Calu3 (cell line): ENCODE data around the gene LAG3. TPM values are rescaled to one million over a fixed set of nuclear protein-coding genes. Genes with fewer than 3 reads are reported as not detected.

Source experiments
- BruUV-seq: library from RNA; stranded (reverse); fragments of 400-500 nt; replicated peaks from 2 replicates; lab custom pipeline; 2021; lab: Mats Ljungman, UMichigan
- CTCF ChIA-PET: fragments of 300-600 bp; sonication (Branson Sonifier 250); formaldehyde crosslinking; loops from one replicate; lab custom pipeline; 2022; ENCODE audit warnings: antibody characterized with exemption; lab: Charles Lee
- DNase-seq: peaks from one replicate; pipeline ENCODE4 v3.0.0; 2022
- H3K27ac Mint-ChIP-seq: one replicate; pipeline ENCODE4 v1.8.0; 2022; ENCODE audit warnings: mixed read lengths; ENCODE audit not compliant: unreplicated experiment
- H3K27me3 Mint-ChIP-seq: one replicate; pipeline ENCODE4 v1.8.0; 2022; ENCODE audit warnings: mixed read lengths; ENCODE audit not compliant: unreplicated experiment
- H3K36me3 Mint-ChIP-seq: one replicate; pipeline ENCODE4 v1.8.0; 2022; ENCODE audit warnings: mild to moderate bottlenecking, moderate library complexity, mixed read lengths; ENCODE audit not compliant: insufficient read depth, unreplicated experiment
- H3K4me1 Mint-ChIP-seq: one replicate; pipeline ENCODE4 v1.8.0; 2022; ENCODE audit warnings: mild to moderate bottlenecking, low read depth, mixed read lengths; ENCODE audit not compliant: unreplicated experiment
- H3K4me3 Mint-ChIP-seq: one replicate; pipeline ENCODE4 v1.8.0; 2022; ENCODE audit warnings: mild to moderate bottlenecking, low read depth, moderate library complexity, mixed read lengths; ENCODE audit not compliant: unreplicated experiment
- H3K9me3 Mint-ChIP-seq: one replicate; pipeline ENCODE4 v1.8.0; 2022; ENCODE audit warnings: low read depth, mixed read lengths; ENCODE audit not compliant: unreplicated experiment
- intact Hi-C: fragments of 100-400 bp; cut with micrococcal nuclease; formaldehyde crosslinking; loops from one replicate; pipeline ENCODE4 v1.10.0; 2022; ENCODE audit not compliant: unreplicated experiment
- total RNA-seq: library from RNA; stranded (reverse); gene quantifications from 2 replicates; pipeline ENCODE4 v1.2.3, GENCODE V29; 2022
- TF ChIP-seq, protein P1 (sequence below): fragments of 200-600 bp; IDR thresholded peaks from one replicate; pipeline ENCODE4 v1.8.0; 2022; ENCODE audit warnings: antibody characterized with exemption; ENCODE audit not compliant: unreplicated experiment

The LAG3 gene
- total RNA-seq, 1 experiment from 2014 or later = not detected

DNA sequence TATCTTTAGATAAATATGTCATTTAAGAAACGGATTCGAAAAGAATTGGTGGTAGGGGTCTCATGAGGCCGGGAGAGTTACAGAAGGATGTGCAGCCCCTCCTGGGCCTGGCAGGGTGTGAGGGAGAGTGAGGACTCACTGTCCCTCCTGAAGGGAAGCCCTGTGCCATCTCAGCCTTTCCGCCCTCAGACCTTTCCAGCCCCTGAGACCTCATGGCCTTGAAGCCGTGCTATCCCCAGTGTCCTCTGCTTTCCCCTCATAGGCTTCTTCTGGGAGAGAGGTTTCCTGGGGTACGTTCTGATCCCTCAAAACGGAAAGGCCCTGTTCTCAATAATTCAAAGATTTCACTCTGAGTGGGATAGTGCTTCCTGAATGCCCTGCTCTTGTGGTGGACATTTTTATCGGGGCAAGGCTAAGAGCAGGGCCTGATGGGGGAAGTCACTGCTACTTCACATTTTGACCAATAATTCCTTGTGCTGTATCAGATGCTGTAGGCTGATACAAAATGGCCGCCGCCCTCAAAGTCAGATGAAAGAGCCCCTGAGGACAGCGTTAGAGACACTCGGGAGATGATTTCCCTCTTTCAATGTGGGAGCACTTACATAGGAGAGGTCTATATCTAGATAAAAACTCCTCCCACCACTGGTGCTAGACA is 18.3 kb downstream of the LAG3 start:
- BruUV-seq = no TSS peak
- CTCF ChIA-PET = no interaction called here

DNA sequence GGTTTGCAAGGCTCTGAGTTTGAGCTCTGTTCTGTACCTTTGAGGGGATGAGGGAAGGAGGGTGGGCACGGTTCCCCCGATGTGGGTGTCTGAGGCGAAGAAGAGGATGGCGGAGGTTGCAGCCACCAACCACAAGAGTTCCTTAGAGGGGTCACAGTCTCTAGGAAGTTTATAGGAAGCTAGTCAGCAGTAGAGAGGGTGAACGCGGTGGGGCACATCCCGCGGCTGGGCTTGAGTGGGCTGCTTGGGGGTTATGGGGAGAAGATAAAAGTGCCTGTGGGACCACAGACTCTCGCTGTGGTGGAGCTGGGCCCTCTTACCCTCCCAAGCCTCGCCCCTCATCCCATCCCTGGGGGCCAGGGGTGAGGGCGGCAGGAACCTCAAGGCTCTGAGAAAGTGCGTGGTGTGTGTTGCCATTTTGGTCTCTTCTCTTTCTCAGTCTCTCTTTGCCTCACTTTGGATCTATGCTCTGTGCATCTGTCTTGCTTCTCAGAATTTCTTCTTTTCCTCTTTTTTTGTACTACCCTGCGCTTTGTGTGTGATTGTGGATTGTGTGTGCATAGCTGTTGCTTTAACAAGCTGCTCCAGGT is 19.7 kb downstream of the LAG3 start:
- CTCF ChIA-PET = interaction anchor here (1.0 kb wide), 1 partner anchor 99 kb away, joined by 3 read pairs; no protein-coding TSS in a partner anchor
- intact Hi-C loops = no loop called here
- BruUV-seq = no TSS peak
- Mint-ChIP-seq H3K4me1 (no peaks in the 10 kb centered on the region), H3K9me3 (no peaks in the 10 kb centered on the region), H3K27me3 (peaks cover 85% of the 10 kb centered on the region), H3K4me3 (no peak overlapping the region), H3K36me3 (no peaks in the 10 kb centered on the region), H3K27ac (no peak overlapping the region)
- TF ChIP-seq, protein P1, sequence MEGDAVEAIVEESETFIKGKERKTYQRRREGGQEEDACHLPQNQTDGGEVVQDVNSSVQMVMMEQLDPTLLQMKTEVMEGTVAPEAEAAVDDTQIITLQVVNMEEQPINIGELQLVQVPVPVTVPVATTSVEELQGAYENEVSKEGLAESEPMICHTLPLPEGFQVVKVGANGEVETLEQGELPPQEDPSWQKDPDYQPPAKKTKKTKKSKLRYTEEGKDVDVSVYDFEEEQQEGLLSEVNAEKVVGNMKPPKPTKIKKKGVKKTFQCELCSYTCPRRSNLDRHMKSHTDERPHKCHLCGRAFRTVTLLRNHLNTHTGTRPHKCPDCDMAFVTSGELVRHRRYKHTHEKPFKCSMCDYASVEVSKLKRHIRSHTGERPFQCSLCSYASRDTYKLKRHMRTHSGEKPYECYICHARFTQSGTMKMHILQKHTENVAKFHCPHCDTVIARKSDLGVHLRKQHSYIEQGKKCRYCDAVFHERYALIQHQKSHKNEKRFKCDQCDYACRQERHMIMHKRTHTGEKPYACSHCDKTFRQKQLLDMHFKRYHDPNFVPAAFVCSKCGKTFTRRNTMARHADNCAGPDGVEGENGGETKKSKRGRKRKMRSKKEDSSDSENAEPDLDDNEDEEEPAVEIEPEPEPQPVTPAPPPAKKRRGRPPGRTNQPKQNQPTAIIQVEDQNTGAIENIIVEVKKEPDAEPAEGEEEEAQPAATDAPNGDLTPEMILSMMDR = no peak
- no peak for DNase-seq

More for the DNA sequence above, 18.3 kb downstream of the LAG3 start:
- intact Hi-C loops = no loop called here
- TF ChIP-seq, protein P1 = no peak
- no peaks in the 10 kb centered on the region for H3K36me3 Mint-ChIP-seq
- peaks cover 71% of the 10 kb centered on the region for H3K27me3 Mint-ChIP-seq
- H3K4me1 Mint-ChIP-seq = no peaks in the 10 kb centered on the region
- DNase-seq = no peak
- H3K4me3 Mint-ChIP-seq = no peak overlapping the region
- H3K27ac Mint-ChIP-seq = no peak overlapping the region
- H3K9me3 Mint-ChIP-seq = no peaks in the 10 kb centered on the region

DNA sequence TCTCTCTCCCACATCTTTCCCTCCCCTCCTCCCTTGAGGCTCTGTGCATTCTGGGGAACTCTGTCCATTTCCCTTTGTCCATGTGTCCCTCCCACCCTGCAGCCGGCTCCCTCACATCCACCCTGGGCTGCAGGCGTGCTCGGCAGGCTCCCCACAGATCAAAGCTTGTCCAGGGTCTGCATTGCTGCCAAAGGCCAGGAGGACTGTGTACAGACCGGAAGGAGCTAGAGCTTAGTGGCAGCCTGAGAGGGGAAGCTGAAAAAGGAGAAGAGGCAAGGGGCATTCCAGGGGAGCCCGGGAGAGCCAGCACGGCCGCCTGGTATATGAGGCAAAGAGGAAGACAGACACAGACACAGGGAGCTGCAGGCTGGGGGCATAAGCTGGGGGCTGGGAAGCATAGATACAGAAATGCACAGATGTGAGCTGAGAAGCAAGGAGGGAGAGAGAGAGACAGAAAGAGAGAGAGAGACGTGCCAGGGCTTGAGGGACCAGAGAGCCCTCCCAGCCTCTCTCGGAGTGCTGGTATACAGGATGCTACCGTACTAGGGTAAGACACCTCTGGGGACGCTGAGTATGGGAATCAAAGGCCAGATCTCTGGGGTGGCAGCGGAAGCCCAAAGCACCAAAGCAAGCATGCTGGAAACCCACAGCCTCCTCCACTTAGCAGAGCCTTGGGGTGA is 20.3 kb downstream of the LAG3 start:
- H3K4me3 Mint-ChIP-seq = no peak overlapping the region
- H3K4me1 Mint-ChIP-seq = no peaks in the 10 kb centered on the region
- BruUV-seq = no TSS peak
- H3K27me3 Mint-ChIP-seq = peaks cover 89% of the 10 kb centered on the region
- intact Hi-C loops = no loop called here
- TF ChIP-seq, protein P1 = no peak
- CTCF ChIA-PET = no interaction called here
- no peak overlapping the region for H3K27ac Mint-ChIP-seq
- no peaks in the 10 kb centered on the region for H3K9me3 Mint-ChIP-seq
- no peak for DNase-seq
- no peaks in the 10 kb centered on the region for H3K36me3 Mint-ChIP-seq

DNA sequence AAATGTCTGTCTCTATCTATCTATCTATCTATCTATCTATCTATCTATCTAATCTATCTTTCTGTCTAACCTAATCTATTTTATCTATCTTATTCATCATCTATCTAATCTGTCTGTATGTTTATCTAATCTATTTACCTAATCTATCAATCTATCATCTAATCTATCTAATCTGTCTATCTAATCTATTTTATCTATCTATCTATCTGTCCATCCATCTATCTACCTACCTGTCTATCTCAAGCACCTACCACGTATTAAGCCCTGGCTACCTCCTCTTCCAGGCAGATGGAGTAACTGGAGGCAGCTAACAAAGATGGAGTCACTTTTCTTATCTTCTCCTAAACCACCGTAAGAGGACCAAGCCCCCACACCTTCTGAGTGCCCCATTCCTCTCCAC is 22.8 kb downstream of the LAG3 start:
- Mint-ChIP-seq H3K9me3 (no peaks in the 10 kb centered on the region), H3K27ac (no peak overlapping the region), H3K36me3 (no peaks in the 10 kb centered on the region), H3K4me3 (no peak overlapping the region), H3K4me1 (no peaks in the 10 kb centered on the region), H3K27me3 (peaks cover 89% of the 10 kb centered on the region)
- DNase-seq = no peak
- CTCF ChIA-PET = interaction anchor here (1.1 kb wide), 1 partner anchor 19 kb away, joined by 3 read pairs; no protein-coding TSS in a partner anchor
- intact Hi-C loops = no loop called here
- TF ChIP-seq, protein P1 = no peak
- BruUV-seq = no TSS peak
